Activated CD8-positive, alpha-beta memory T cell treated with anti-CD3 and anti-CD28 coated beads, Interleukin-2, amount 10 ng/mL, durations not matched to agents 7 days and 5 days (primary cell): ENCODE data around the gene KCNMB2. TPM values are rescaled to one million over a fixed set of nuclear protein-coding genes. Genes with fewer than 3 reads are reported as not detected.
"Not testable (repeated sequence)": the region's sequence is repeated elsewhere in the genome, so short reads cannot be mapped to it uniquely, and the experiment has no call there.

ENCODE experiments used
- ATAC-seq: fragments of 150-1000 bp; cut with Tn5 transposase; one replicate; pipeline ENCODE4 v1.10.0; 2021; ENCODE audit warnings: moderate library complexity
- CTCF ChIA-PET: fragments of 350-600 bp; sonication (Branson Sonifier 250); formaldehyde crosslinking; loops from one replicate; lab custom pipeline; 2021; ENCODE audit warnings: antibody characterized with exemption; lab: Charles Lee
- DNase-seq: peaks from one replicate; pipeline ENCODE4 v3.0.0-alpha.2; 2020
- H3K27ac Mint-ChIP-seq: one replicate; pipeline ENCODE4 v1.8.0; 2021; ENCODE audit warnings: mild to moderate bottlenecking, mixed read lengths
- H3K27me3 Mint-ChIP-seq: one replicate; pipeline ENCODE4 v1.8.0; 2021; ENCODE audit warnings: mixed read lengths
- H3K36me3 Mint-ChIP-seq: one replicate; pipeline ENCODE4 v1.8.0; 2021; ENCODE audit warnings: mild to moderate bottlenecking, mixed read lengths
- H3K4me1 Mint-ChIP-seq: one replicate; pipeline ENCODE4 v1.8.0; 2021; ENCODE audit warnings: mixed read lengths
- H3K4me3 Mint-ChIP-seq: one replicate; pipeline ENCODE4 v1.8.0; 2021; ENCODE audit warnings: mild to moderate bottlenecking, moderate library complexity, mixed read lengths
- H3K9me3 Mint-ChIP-seq: one replicate; pipeline ENCODE4 v1.8.0; 2022; ENCODE audit warnings: low read depth, mixed read lengths
- total RNA-seq, 2 experiments: library from RNA; stranded (reverse); gene quantifications; one replicate each; pipeline ENCODE4 v1.2.3, GENCODE V29; 2021

KCNMB2 gene
- total RNA-seq, 2 experiments from 2014 or later = not detected

GRCh38 chr3:178859386-178859785 lies 323.1 kb downstream of the KCNMB2 start:
- Mint-ChIP-seq H3K4me3 (no peak overlapping the region), H3K4me1 (no peaks in the 10 kb centered on the region), H3K27me3 (no peaks in the 10 kb centered on the region), H3K9me3 (peaks cover 3% of the 10 kb centered on the region), H3K27ac (no peak overlapping the region), H3K36me3 (no peaks in the 10 kb centered on the region)
- CTCF ChIA-PET = no interaction called here
- DNase-seq (no peak), ATAC-seq (no peak)

- DNase-seq, H3K9me3 Mint-ChIP-seq, H3K27me3 Mint-ChIP-seq, H3K4me3 Mint-ChIP-seq, H3K27ac Mint-ChIP-seq, ATAC-seq, H3K36me3 Mint-ChIP-seq, CTCF ChIA-PET, H3K4me1 Mint-ChIP-seq: not testable (repeated sequence)
These were observed 323.7 kb downstream of the KCNMB2 start for GRCh38 chr3:178859900-178860436.

GRCh38 chr3:178868681-178869080 lies 332.4 kb downstream of the KCNMB2 start:
- Mint-ChIP-seq H3K9me3 (peaks cover 1% of the 10 kb centered on the region), H3K36me3 (no peaks in the 10 kb centered on the region), H3K4me1 (no peaks in the 10 kb centered on the region), H3K27me3 (no peaks in the 10 kb centered on the region), H3K27ac (no peak overlapping the region), H3K4me3 (no peak overlapping the region)
- ATAC-seq (no peak), DNase-seq (no peak)
- CTCF ChIA-PET = no interaction called here

GRCh38 chr3:178870085-178870484 lies 333.8 kb downstream of the KCNMB2 start:
- no peak overlapping the region for H3K4me3 Mint-ChIP-seq
- CTCF ChIA-PET = no interaction called here
- no peaks in the 10 kb centered on the region for H3K36me3 Mint-ChIP-seq
- no peaks in the 10 kb centered on the region for H3K27me3 Mint-ChIP-seq
- peaks cover 1% of the 10 kb centered on the region for H3K9me3 Mint-ChIP-seq
- H3K4me1 Mint-ChIP-seq = no peaks in the 10 kb centered on the region
- no peak for DNase-seq
- ATAC-seq = no peak
- H3K27ac Mint-ChIP-seq = no peak overlapping the region

- CTCF ChIA-PET = no interaction called here
- Mint-ChIP-seq H3K27me3 (no peaks in the 10 kb centered on the region), H3K4me3 (no peak overlapping the region), H3K4me1 (no peaks in the 10 kb centered on the region), H3K36me3 (no peaks in the 10 kb centered on the region), H3K27ac (no peak overlapping the region), H3K9me3 (no peaks in the 10 kb centered on the region)
- ATAC-seq (no peak), DNase-seq (no peak)
These were observed 338.9 kb downstream of the KCNMB2 start for GRCh38 chr3:178875157-178875556.

- Mint-ChIP-seq H3K27me3 (no peaks in the 10 kb centered on the region), H3K27ac (no peak overlapping the region), H3K4me1 (no peaks in the 10 kb centered on the region), H3K4me3 (no peak overlapping the region), H3K36me3 (no peaks in the 10 kb centered on the region), H3K9me3 (no peaks in the 10 kb centered on the region)
- DNase-seq = no peak
- CTCF ChIA-PET = no interaction called here
- ATAC-seq = no peak
These were observed 339.6 kb downstream of the KCNMB2 start for GRCh38 chr3:178875836-178876235.

GRCh38 chr3:178880274-178880673 lies 344.0 kb downstream of the KCNMB2 start:
- ATAC-seq = no peak

More at GRCh38 chr3:178880274-178880673, 344.0 kb downstream of the KCNMB2 start:
- H3K4me1 Mint-ChIP-seq = no peaks in the 10 kb centered on the region
- DNase-seq = no peak
- H3K27ac Mint-ChIP-seq = no peak overlapping the region
- no peaks in the 10 kb centered on the region for H3K27me3 Mint-ChIP-seq
- no peaks in the 10 kb centered on the region for H3K9me3 Mint-ChIP-seq
- CTCF ChIA-PET = no interaction called here
- H3K4me3 Mint-ChIP-seq = no peak overlapping the region
- no peaks in the 10 kb centered on the region for H3K36me3 Mint-ChIP-seq
